NB4 (cell line): ENCODE data around the gene NCAPH2.

Experiments used
- CTCF ChIP-seq: IDR thresholded peaks from one replicate; pipeline ENCODE4 v1.5.1; 2012; ENCODE audit warnings: low read depth, low read length
- POLR2A ChIP-seq: IDR thresholded peaks from 2 replicates; pipeline ENCODE4 v1.6.1; 2011; ENCODE audit warnings: mild to moderate bottlenecking; ENCODE audit not compliant: insufficient read length; ENCODE audit errors: extremely low read depth

DNA sequence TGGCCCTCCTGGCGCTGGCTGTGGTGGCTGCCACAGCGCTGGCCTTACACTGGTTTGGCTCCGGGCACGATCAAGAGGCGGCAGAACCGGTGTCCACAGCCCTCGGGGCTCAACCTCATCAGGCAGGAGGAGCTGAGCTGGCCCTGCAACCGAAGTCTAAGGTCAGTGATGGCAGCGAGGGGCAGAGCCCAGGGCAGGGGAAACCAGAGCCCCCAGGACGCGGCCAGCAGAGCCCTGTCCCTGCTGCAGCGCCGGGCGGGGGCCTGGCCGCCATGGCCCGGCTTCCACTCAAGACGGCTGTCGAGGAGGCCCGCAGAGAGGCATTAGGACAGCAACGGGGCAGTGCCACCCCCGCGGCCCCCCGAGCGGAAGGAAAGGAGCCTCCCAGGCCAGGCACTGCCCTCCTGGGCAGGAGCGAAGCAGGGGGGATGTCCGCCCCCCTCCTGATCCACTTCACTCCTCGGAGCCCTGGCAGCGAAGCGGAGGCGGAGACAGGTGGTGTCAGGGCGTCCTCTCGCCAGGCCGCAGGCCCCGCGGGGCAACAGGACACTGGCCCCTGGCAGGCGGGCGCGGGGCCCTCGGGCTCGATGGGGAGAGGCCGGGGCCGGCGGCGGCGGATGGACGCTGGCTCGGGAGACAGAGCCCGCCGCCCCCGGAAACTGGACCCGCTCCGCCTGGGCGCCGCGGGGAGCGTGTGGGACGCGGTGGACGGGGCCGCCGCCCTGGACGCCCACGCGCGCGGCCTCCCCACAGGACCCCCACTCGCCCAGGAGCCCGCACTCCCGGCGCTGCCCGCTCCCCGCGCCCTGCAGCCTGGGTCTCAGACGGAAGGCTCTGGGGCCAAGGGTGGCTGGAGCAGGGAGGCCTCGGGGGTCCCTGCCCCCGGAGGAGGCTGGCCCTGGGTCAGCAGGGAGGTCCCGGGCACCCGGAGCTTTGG is 38.6 kb downstream of the NCAPH2 start:
- no peak for TF ChIP-seq CTCF
- TF ChIP-seq POLR2A = no peak
